SK-N-SH treated with all-trans-retinoic acid at 6 μM for 48 hours (cell line): ENCODE measurements around the gene MVB12B.

Experiments used
- ATAC-seq: fragments of 200-7000 bp; cut with Tn5 transposase; 3 replicates; pipeline ENCODE4 v1.9.1; 2020; ENCODE audit warnings: mild to moderate bottlenecking, moderate library complexity
- ARNTL ChIP-seq: fragments of 450-650 bp; formaldehyde crosslinking; IDR thresholded peaks from 2 replicates; pipeline ENCODE4 v1.5.0; 2020; ENCODE audit warnings: low read depth, mild to moderate bottlenecking, moderate library complexity, borderline replicate concordance
- BACH2 ChIP-seq: fragments of 250-450 bp; sonication (Bioruptor Pico); IDR thresholded peaks from 2 replicates; pipeline ENCODE4 v1.9.0; 2021; ENCODE audit warnings: mild to moderate bottlenecking, borderline replicate concordance
- CSDC2 ChIP-seq: fragments of 250-450 bp; sonication (Bioruptor Pico); IDR thresholded peaks from 2 replicates; pipeline ENCODE4 v1.5.0; 2020; ENCODE audit warnings: mild to moderate bottlenecking, moderate library complexity
- ESRRG ChIP-seq: fragments of 250-450 bp; sonication (Bioruptor Pico); IDR thresholded peaks from 2 replicates; pipeline ENCODE4 v1.6.1; 2021; ENCODE audit warnings: mild to moderate bottlenecking
- GLIS3 ChIP-seq: fragments of 250-450 bp; sonication (Bioruptor Pico); IDR thresholded peaks from 2 replicates; pipeline ENCODE4 v1.5.0; 2020; ENCODE audit warnings: mild to moderate bottlenecking, moderate library complexity
- OSR1 ChIP-seq: fragments of 250-450 bp; sonication (Bioruptor Pico); IDR thresholded peaks from 2 replicates; pipeline ENCODE4 v1.8.0; 2022; ENCODE audit warnings: moderate library complexity, mild to moderate bottlenecking, inconsistent platforms
- PPARA ChIP-seq: fragments of 250-450 bp; sonication (Bioruptor Pico); IDR thresholded peaks from 2 replicates; pipeline ENCODE4 v1.5.0; 2020; ENCODE audit warnings: mild to moderate bottlenecking, borderline replicate concordance
- RARB ChIP-seq: fragments of 250-450 bp; sonication (Bioruptor Pico); IDR thresholded peaks from 2 replicates; pipeline ENCODE4 v1.8.0; 2021; ENCODE audit warnings: mild to moderate bottlenecking, moderate library complexity
- SNAI2 ChIP-seq: fragments of 250-450 bp; sonication (Bioruptor Pico); IDR thresholded peaks from 2 replicates; pipeline ENCODE4 v1.5.0; 2020; ENCODE audit warnings: mild to moderate bottlenecking, moderate library complexity
- TOX ChIP-seq: fragments of 250-450 bp; sonication (Bioruptor Pico); IDR thresholded peaks from 2 replicates; pipeline ENCODE4 v1.8.0; 2021; ENCODE audit warnings: mild to moderate bottlenecking, moderate library complexity, borderline replicate concordance
- ZC3H10 ChIP-seq: fragments of 250-450 bp; sonication (Bioruptor Pico); IDR thresholded peaks from 2 replicates; pipeline ENCODE4 v1.5.1; 2021; ENCODE audit warnings: mild to moderate bottlenecking, moderate library complexity
- ZFP3 ChIP-seq: fragments of 250-450 bp; sonication (Bioruptor Pico); IDR thresholded peaks from 2 replicates; pipeline ENCODE4 v1.5.0; 2020; ENCODE audit warnings: mild to moderate bottlenecking, moderate library complexity
- ZNF565 ChIP-seq: fragments of 450-650 bp; formaldehyde crosslinking; conservative IDR thresholded peaks from 2 replicates; pipeline ENCODE4 v1.5.0; 2020; ENCODE audit warnings: low read depth, mild to moderate bottlenecking, moderate library complexity
- ZNF8 ChIP-seq: fragments of 450-650 bp; formaldehyde crosslinking; IDR thresholded peaks from 2 replicates; pipeline ENCODE4 v1.5.0; 2020; ENCODE audit warnings: mild to moderate bottlenecking, moderate library complexity
- TF ChIP-seq, protein P1 (sequence below): fragments of 250-450 bp; sonication (Bioruptor Pico); IDR thresholded peaks from 2 replicates; pipeline ENCODE4 v1.5.1; 2020; ENCODE audit warnings: low read depth, mild to moderate bottlenecking, moderate library complexity
- TF ChIP-seq, protein P2 (sequence below): fragments of 250-450 bp; sonication (Bioruptor Pico); IDR thresholded peaks from 2 replicates; pipeline ENCODE4 v1.8.0; 2020; ENCODE audit warnings: mild to moderate bottlenecking, moderate library complexity, borderline replicate concordance
- TF ChIP-seq, protein P3 (sequence below): fragments of 250-450 bp; sonication (Bioruptor Pico); IDR thresholded peaks from 2 replicates; pipeline ENCODE4 v1.8.0; 2021; ENCODE audit warnings: low read depth, mild to moderate bottlenecking, moderate library complexity, borderline replicate concordance

MVB12B gene

DNA sequence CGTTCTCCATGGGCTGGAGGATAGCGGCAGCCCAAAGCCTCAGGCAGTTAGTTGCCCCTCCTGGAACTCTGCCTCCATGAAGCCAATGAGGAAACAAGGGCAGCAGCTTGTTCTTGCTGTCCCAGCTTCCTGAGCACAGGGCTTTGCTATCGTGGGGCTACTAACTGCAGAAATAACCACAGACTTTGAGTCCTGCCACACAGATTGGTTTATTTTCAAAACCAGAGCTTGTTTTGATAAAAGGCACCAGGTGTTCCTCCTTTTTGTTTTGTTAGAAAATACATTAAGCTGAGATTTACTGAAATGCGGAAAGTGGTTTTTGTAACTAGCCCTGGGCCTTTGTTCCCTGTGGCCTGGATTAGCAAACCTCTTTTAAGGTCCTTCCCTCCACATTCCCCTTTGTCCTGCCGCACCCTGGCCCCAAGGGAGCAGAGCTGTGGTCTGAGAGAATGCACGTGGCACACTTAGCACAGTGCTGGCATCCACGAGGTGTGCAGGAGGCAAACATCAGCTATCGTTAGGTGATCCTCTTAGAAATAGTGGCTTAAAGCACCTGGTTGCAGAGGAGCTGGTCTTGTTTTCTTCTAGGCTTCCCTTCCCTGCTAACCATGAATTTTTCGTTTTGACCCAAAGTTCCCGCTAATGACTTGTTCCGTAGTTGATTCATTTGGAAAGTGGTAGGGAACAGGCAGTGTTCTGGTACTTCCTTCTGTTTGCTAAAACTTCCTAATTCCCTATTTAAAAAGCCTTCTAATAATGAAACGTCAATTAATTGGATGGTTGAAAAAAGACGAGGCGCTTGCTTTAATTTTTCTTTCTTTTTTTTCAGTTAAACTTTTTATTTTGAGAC lies 21.5 kb downstream of the MVB12B start:
- no peak for ATAC-seq

DNA sequence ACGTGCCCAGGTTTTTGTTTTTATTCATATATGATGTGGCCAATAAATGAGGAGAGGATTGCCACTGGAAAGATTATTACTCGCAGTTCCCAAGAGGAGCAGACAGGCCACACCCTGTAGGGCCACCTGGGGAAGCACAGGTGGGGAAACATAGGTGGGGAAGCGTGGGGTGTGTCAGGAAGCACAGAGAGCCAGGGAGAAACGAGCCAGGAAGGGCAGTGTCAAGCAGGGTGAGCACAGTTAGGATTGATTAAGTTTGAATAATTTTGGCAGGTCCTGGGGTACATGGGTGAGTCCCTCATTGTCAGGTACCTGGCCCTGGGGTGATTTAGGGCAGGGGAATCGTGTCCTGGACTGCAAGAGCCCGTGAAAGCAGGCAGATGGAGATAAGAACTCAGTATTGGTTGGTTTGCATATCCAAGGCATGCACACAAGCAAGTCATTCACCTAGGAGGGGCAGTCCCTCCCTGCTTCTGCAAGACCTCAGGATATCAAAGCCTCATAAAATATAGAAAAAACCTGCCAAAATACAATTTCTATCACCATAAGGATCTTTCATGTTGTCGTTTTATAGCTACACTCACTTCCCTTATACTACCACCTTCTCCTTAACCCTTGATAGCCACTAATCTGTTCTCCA lies 22.4 kb downstream of the MVB12B start:
- no peak for ATAC-seq
- TF ChIP-seq ARNTL (CRISPR knock-in tag) (no peak), ZNF565 (CRISPR knock-in tag) (no peak), ZFP3 (CRISPR knock-in tag) (no peak), PPARA (no peak), GLIS3 (CRISPR knock-in tag) (no peak), RARB (CRISPR knock-in tag) (no peak), TOX (CRISPR knock-in tag) (no peak)
- TF ChIP-seq, protein P1, sequence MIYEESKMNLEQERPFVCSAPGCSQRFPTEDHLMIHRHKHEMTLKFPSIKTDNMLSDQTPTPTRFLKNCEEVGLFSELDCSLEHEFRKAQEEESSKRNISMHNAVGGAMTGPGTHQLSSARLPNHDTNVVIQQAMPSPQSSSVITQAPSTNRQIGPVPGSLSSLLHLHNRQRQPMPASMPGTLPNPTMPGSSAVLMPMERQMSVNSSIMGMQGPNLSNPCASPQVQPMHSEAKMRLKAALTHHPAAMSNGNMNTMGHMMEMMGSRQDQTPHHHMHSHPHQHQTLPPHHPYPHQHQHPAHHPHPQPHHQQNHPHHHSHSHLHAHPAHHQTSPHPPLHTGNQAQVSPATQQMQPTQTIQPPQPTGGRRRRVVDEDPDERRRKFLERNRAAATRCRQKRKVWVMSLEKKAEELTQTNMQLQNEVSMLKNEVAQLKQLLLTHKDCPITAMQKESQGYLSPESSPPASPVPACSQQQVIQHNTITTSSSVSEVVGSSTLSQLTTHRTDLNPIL (CRISPR knock-in tag), result no peak

More for the DNA sequence above, 21.5 kb downstream of the MVB12B start:
- no peak for TF ChIP-seq TOX (CRISPR knock-in tag)
- no peak for TF ChIP-seq ZC3H10 (CRISPR knock-in tag)
- TF ChIP-seq CSDC2 (CRISPR knock-in tag), result no peak
- TF ChIP-seq ARNTL (CRISPR knock-in tag), result no peak
- TF ChIP-seq ZNF8 (CRISPR knock-in tag), result no peak
- TF ChIP-seq, protein P1 (CRISPR knock-in tag), result no peak
- TF ChIP-seq ESRRG (CRISPR knock-in tag), result no peak
- TF ChIP-seq GLIS3 (CRISPR knock-in tag), result no peak
- TF ChIP-seq RARB (CRISPR knock-in tag), result no peak
- TF ChIP-seq, protein P2, sequence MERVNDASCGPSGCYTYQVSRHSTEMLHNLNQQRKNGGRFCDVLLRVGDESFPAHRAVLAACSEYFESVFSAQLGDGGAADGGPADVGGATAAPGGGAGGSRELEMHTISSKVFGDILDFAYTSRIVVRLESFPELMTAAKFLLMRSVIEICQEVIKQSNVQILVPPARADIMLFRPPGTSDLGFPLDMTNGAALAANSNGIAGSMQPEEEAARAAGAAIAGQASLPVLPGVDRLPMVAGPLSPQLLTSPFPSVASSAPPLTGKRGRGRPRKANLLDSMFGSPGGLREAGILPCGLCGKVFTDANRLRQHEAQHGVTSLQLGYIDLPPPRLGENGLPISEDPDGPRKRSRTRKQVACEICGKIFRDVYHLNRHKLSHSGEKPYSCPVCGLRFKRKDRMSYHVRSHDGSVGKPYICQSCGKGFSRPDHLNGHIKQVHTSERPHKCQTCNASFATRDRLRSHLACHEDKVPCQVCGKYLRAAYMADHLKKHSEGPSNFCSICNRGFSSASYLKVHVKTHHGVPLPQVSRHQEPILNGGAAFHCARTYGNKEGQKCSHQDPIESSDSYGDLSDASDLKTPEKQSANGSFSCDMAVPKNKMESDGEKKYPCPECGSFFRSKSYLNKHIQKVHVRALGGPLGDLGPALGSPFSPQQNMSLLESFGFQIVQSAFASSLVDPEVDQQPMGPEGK (CRISPR knock-in tag), result no peak
- TF ChIP-seq PPARA, result no peak
- TF ChIP-seq SNAI2 (CRISPR knock-in tag), result no peak

DNA sequence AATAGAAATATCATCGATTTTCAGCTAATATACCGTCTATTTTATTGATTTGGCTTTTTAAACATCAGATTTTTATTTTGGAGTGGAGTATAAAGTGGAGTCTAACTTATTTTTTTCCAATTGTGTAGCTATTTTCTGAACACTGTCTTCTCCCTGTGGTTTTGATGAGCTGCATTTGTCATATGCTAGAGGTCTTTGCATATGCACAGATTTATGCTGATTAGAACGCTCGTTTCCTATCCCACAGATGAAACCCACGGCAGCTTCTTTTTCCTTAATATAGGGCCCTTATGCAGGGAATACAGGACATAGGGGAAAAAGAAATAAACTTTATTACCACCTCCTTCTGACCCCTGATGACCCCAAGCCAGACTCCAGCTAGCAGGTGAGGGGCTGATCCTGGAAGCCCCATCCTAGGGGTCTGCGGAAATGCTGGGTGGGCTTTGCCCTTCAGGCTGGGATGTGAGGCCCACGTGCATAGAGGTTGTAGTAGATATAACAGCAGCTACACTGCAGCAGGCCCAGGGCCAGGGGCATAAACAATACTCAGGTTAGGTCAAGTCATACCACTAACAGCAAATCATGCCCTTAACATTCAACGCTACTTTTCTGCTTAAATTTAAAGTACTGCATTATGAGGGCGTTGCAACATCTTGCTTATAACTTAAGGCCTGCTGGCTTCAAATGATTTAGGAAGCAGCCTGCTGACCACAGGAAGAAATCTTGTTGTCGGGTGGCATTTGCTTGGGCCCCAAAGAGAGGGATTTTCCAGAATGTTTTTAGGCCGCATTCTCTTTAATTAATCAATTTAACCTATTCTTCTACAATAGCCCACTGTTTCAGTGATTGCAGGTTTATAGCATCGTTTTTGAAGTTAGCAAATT lies 28.5 kb downstream of the MVB12B start:
- TF ChIP-seq CSDC2 (CRISPR knock-in tag), result no peak
- TF ChIP-seq ZFP3 (CRISPR knock-in tag), result no peak
- TF ChIP-seq, protein P1 (CRISPR knock-in tag), result no peak
- no peak for TF ChIP-seq ZNF8 (CRISPR knock-in tag)
- no peak for TF ChIP-seq OSR1 (CRISPR knock-in tag)
- TF ChIP-seq, protein P3, sequence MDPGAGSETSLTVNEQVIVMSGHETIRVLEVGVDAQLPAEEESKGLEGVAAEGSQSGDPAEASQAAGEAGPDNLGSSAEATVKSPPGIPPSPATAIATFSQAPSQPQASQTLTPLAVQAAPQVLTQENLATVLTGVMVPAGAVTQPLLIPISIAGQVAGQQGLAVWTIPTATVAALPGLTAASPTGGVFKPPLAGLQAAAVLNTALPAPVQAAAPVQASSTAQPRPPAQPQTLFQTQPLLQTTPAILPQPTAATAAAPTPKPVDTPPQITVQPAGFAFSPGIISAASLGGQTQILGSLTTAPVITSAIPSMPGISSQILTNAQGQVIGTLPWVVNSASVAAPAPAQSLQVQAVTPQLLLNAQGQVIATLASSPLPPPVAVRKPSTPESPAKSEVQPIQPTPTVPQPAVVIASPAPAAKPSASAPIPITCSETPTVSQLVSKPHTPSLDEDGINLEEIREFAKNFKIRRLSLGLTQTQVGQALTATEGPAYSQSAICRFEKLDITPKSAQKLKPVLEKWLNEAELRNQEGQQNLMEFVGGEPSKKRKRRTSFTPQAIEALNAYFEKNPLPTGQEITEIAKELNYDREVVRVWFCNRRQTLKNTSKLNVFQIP (CRISPR knock-in tag), result no peak
- TF ChIP-seq PPARA, result no peak
- no peak for TF ChIP-seq ZC3H10 (CRISPR knock-in tag)
- no peak for TF ChIP-seq GLIS3 (CRISPR knock-in tag)
- TF ChIP-seq BACH2, result no peak
- no peak for ATAC-seq
